ENCODE data around the gene ANKS1B. TPM values are rescaled to one million over a fixed set of nuclear protein-coding genes. Genes with fewer than 3 reads are reported as not detected.

Gene ANKS1B
- total RNA-seq, 4 donors from 2014 or later, result 4.9 to 15.4 (median 9.4) TPM

- Histone ChIP-seq H3K27me3 (no peaks in the 10 kb centered on the region), H3K9me3 (no peaks in the 10 kb centered on the region), H3K27ac (no peak overlapping the region), H3K36me3 (no peaks in the 10 kb centered on the region), H3K4me1 (no peaks in the 10 kb centered on the region), H3K4me3 (no peak overlapping the region)
- no peak for TF ChIP-seq POLR2A (IDR thresholded peaks at IDR 0.05)
- TF ChIP-seq CTCF (IDR thresholded peaks at IDR 0.05), result no peak
- TF ChIP-seq EP300 (IDR thresholded peaks at IDR 0.05), result no peak
- no peak for TF ChIP-seq POLR2AphosphoS5 (IDR thresholded peaks at IDR 0.05)
- WGBS, result 62% methylated on average over 3 of the region's 3 CpGs
- no peak for DNase-seq (ENCODE audit: low spot score in 2 of 2)
These were observed 1185.5 kb downstream of the ANKS1B start for GRCh38 chr12:98799146-98799810.

GRCh38 chr12:98797200-98797599, 1187.5 kb downstream of the ANKS1B start:
- TF ChIP-seq EP300 (IDR thresholded peaks at IDR 0.05), result no peak
- no peak for TF ChIP-seq POLR2AphosphoS5 (IDR thresholded peaks at IDR 0.05)
- no peak for TF ChIP-seq POLR2A (IDR thresholded peaks at IDR 0.05)
- TF ChIP-seq CTCF (IDR thresholded peaks at IDR 0.05), result no peak
- WGBS, result 89% methylated on average over 4 of the region's 4 CpGs
- no peaks in the 10 kb centered on the region for H3K36me3 ChIP-seq
- H3K27ac ChIP-seq, result no peak overlapping the region
- no peak overlapping the region for H3K4me3 ChIP-seq
- H3K27me3 ChIP-seq, result no peaks in the 10 kb centered on the region
- no peaks in the 10 kb centered on the region for H3K4me1 ChIP-seq
- no peak for DNase-seq (ENCODE audit: low spot score in 2 of 2)
- H3K9me3 ChIP-seq, result no peaks in the 10 kb centered on the region

GRCh38 chr12:98796745-98797144, 1188.0 kb downstream of the ANKS1B start:
- no peaks in the 10 kb centered on the region for H3K4me1 ChIP-seq
- 97% methylated on average over 1 of the region's 1 CpG for WGBS

GRCh38 chr12:98793121-98793520, 1191.6 kb downstream of the ANKS1B start:
- H3K27me3 ChIP-seq, result no peaks in the 10 kb centered on the region
- no peaks in the 10 kb centered on the region for H3K4me1 ChIP-seq
- 77% methylated on average over 2 of the region's 2 CpGs for WGBS
- no peak overlapping the region for H3K4me3 ChIP-seq
- TF ChIP-seq EP300 (IDR thresholded peaks at IDR 0.05) (no peak), CTCF (IDR thresholded peaks at IDR 0.05) (no peak)
- H3K27ac ChIP-seq, result no peak overlapping the region
- H3K9me3 ChIP-seq, result no peaks in the 10 kb centered on the region
- no peaks in the 10 kb centered on the region for H3K36me3 ChIP-seq
- DNase-seq (ENCODE audit: low spot score in 2 of 2), result no peak

More at GRCh38 chr12:98796745-98797144, 1188.0 kb downstream of the ANKS1B start:
- Histone ChIP-seq H3K27me3 (no peaks in the 10 kb centered on the region), H3K36me3 (no peaks in the 10 kb centered on the region), H3K9me3 (no peaks in the 10 kb centered on the region), H3K4me3 (no peak overlapping the region), H3K27ac (no peak overlapping the region)
- no peak for DNase-seq (ENCODE audit: low spot score in 2 of 2)
- no peak for TF ChIP-seq EP300 (IDR thresholded peaks at IDR 0.05)
- TF ChIP-seq CTCF (IDR thresholded peaks at IDR 0.05), result no peak
- no peak for TF ChIP-seq POLR2A (IDR thresholded peaks at IDR 0.05)
- no peak for TF ChIP-seq POLR2AphosphoS5 (IDR thresholded peaks at IDR 0.05)

- H3K4me1 ChIP-seq, result no peaks in the 10 kb centered on the region
- WGBS, result 97% methylated on average over 3 of the region's 3 CpGs
- H3K9me3 ChIP-seq, result no peaks in the 10 kb centered on the region
- no peaks in the 10 kb centered on the region for H3K27me3 ChIP-seq
- TF ChIP-seq POLR2A (IDR thresholded peaks at IDR 0.05) (no peak), EP300 (IDR thresholded peaks at IDR 0.05) (no peak), CTCF (IDR thresholded peaks at IDR 0.05) (no peak), POLR2AphosphoS5 (IDR thresholded peaks at IDR 0.05) (no peak)
- no peak for DNase-seq (ENCODE audit: low spot score in 2 of 2)
- no peak overlapping the region for H3K27ac ChIP-seq
- H3K36me3 ChIP-seq, result no peaks in the 10 kb centered on the region
- H3K4me3 ChIP-seq, result no peak overlapping the region
These were observed 1193.3 kb downstream of the ANKS1B start for GRCh38 chr12:98791406-98791805.

Data from suprapubic skin (tissue), 4 donors.